Subcutaneous abdominal adipose tissue (tissue), 5 donors: Measurements from ENCODE around the gene PIEZO2.
A peak's percentile ranks its signal among the peaks of the same experiment; 100 is the strongest.

ENCODE experiments used
- H3K27ac ChIP-seq: one replicate; pipeline ENCODE4 v1.7.0; 2013; ENCODE audit warnings: low read depth, mild to moderate bottlenecking, inconsistent platforms, low read length, moderate library complexity
- H3K27me3 ChIP-seq, 5 donors: one replicate each; pipeline ENCODE4 v1.7.0; 2013; ENCODE audit warnings: low read length in 5 of 5, inconsistent platforms in 1 of 5; ENCODE audit not compliant: control insufficient read depth in 5 of 5, insufficient read depth in 4 of 5
- H3K36me3 ChIP-seq, 5 donors: one replicate each; pipeline ENCODE4 v1.7.0; 2013; ENCODE audit warnings: low read length in 5 of 5; ENCODE audit not compliant: control insufficient read depth in 5 of 5, insufficient read depth in 5 of 5
- H3K4me1 ChIP-seq, 5 donors: one replicate each; pipeline ENCODE4 v1.7.0; 2013; ENCODE audit warnings: low read length in 5 of 5, mild to moderate bottlenecking in 3 of 5, moderate library complexity in 1 of 5; ENCODE audit not compliant: control insufficient read depth in 5 of 5, insufficient read depth in 5 of 5
- H3K4me3 ChIP-seq, 5 donors: one replicate each; pipeline ENCODE4 v1.7.0; 2013; ENCODE audit warnings: low read length in 5 of 5, low read depth in 1 of 5
- H3K9ac ChIP-seq, 5 donors: one replicate each; pipeline ENCODE4 v1.7.0; 2013; ENCODE audit warnings: low read length in 5 of 5, mild to moderate bottlenecking in 4 of 5, moderate library complexity in 3 of 5
- H3K9me3 ChIP-seq, 5 donors: one replicate each; pipeline ENCODE4 v1.7.0; 2013; ENCODE audit warnings: low read length in 5 of 5; ENCODE audit not compliant: control insufficient read depth in 5 of 5
- donor health status: healthy.
- donor health status: healthy.
- donor health status: healthy.
- donor health status: healthy.
- donor health status: healthy.

The PIEZO2 gene

GRCh38 chr18:10745971-10746370, 403.4 kb downstream of the PIEZO2 start:
- no peak overlapping the region for H3K27ac ChIP-seq

GRCh38 chr18:10745219-10745618, 404.1 kb downstream of the PIEZO2 start:
- no peaks in the 10 kb centered on the region for H3K36me3 ChIP-seq
- H3K4me3 ChIP-seq = no peak overlapping the region
- H3K27ac ChIP-seq = no peak overlapping the region
- no peaks in the 10 kb centered on the region for H3K9me3 ChIP-seq
- no peak overlapping the region for H3K9ac ChIP-seq
- no peaks in the 10 kb centered on the region for H3K27me3 ChIP-seq
- H3K4me1 ChIP-seq = no peaks in the 10 kb centered on the region

More at GRCh38 chr18:10745971-10746370, 403.4 kb downstream of the PIEZO2 start:
- H3K4me3 ChIP-seq = no peak overlapping the region
- H3K36me3 ChIP-seq = no peaks in the 10 kb centered on the region
- no peaks in the 10 kb centered on the region for H3K27me3 ChIP-seq
- H3K9ac ChIP-seq = no peak overlapping the region
- H3K9me3 ChIP-seq = no peaks in the 10 kb centered on the region
- H3K4me1 ChIP-seq = peaks cover 0 to 6% (median 0%) of the 10 kb centered on the region in 5 donors

GRCh38 chr18:10743766-10744165, 405.6 kb downstream of the PIEZO2 start:
- Histone ChIP-seq H3K27me3 (no peaks in the 10 kb centered on the region), H3K27ac (no peak overlapping the region), H3K4me3 (peak overlapping the region in 1 of 5 donors; percentile 12), H3K36me3 (no peaks in the 10 kb centered on the region), H3K9ac (no peak overlapping the region), H3K4me1 (no peaks in the 10 kb centered on the region), H3K9me3 (no peaks in the 10 kb centered on the region)

- no peak overlapping the region for H3K4me3 ChIP-seq
- H3K4me1 ChIP-seq = no peaks in the 10 kb centered on the region
- H3K36me3 ChIP-seq = no peaks in the 10 kb centered on the region
- H3K27me3 ChIP-seq = no peaks in the 10 kb centered on the region
- H3K9ac ChIP-seq = no peak overlapping the region
- H3K9me3 ChIP-seq = no peaks in the 10 kb centered on the region
- H3K27ac ChIP-seq = no peak overlapping the region
Measured at GRCh38 chr18:10739152-10739551, 410.2 kb downstream of the PIEZO2 start.

- no peak overlapping the region for H3K9ac ChIP-seq
- H3K36me3 ChIP-seq = no peaks in the 10 kb centered on the region
- H3K4me1 ChIP-seq = no peaks in the 10 kb centered on the region
- no peaks in the 10 kb centered on the region for H3K27me3 ChIP-seq
- H3K27ac ChIP-seq = no peak overlapping the region
- no peaks in the 10 kb centered on the region for H3K9me3 ChIP-seq
- H3K4me3 ChIP-seq = no peak overlapping the region
Measured at GRCh38 chr18:10736984-10737383, 412.4 kb downstream of the PIEZO2 start.

GRCh38 chr18:10732990-10733389, 416.4 kb downstream of the PIEZO2 start:
- Histone ChIP-seq H3K4me1 (no peaks in the 10 kb centered on the region), H3K27ac (no peak overlapping the region), H3K9me3 (no peaks in the 10 kb centered on the region), H3K36me3 (no peaks in the 10 kb centered on the region), H3K27me3 (no peaks in the 10 kb centered on the region), H3K4me3 (no peak overlapping the region), H3K9ac (no peak overlapping the region)

- Histone ChIP-seq H3K27ac (no peak overlapping the region), H3K36me3 (no peaks in the 10 kb centered on the region), H3K4me3 (no peak overlapping the region), H3K27me3 (peaks cover 0 to 13% (median 0%) of the 10 kb centered on the region in 5 donors), H3K9me3 (peaks cover 0 to 6% (median 0%) of the 10 kb centered on the region in 5 donors), H3K9ac (no peak overlapping the region), H3K4me1 (no peaks in the 10 kb centered on the region)
Measured at GRCh38 chr18:10727477-10727876, 421.9 kb downstream of the PIEZO2 start.

- Histone ChIP-seq H3K4me3 (no peak overlapping the region), H3K9me3 (peaks cover 0 to 6% (median 0%) of the 10 kb centered on the region in 5 donors), H3K27ac (no peak overlapping the region), H3K4me1 (no peaks in the 10 kb centered on the region), H3K9ac (no peak overlapping the region), H3K27me3 (peaks cover 0 to 13% (median 0%) of the 10 kb centered on the region in 5 donors), H3K36me3 (no peaks in the 10 kb centered on the region)
Measured at GRCh38 chr18:10726198-10727068, 422.9 kb downstream of the PIEZO2 start.

GRCh38 chr18:10724666-10725065, 424.7 kb downstream of the PIEZO2 start:
- Histone ChIP-seq H3K27me3 (peaks cover 0 to 13% (median 0%) of the 10 kb centered on the region in 5 donors), H3K4me3 (no peak overlapping the region)

GRCh38 chr18:10723496-10723895, 425.9 kb downstream of the PIEZO2 start:
- H3K36me3 ChIP-seq = no peaks in the 10 kb centered on the region
- H3K4me1 ChIP-seq = no peaks in the 10 kb centered on the region
- H3K27me3 ChIP-seq = peaks cover 0 to 13% (median 0%) of the 10 kb centered on the region in 5 donors
- peaks cover 0 to 6% (median 0%) of the 10 kb centered on the region in 5 donors for H3K9me3 ChIP-seq
- H3K27ac ChIP-seq = no peak overlapping the region
- H3K4me3 ChIP-seq = no peak overlapping the region
- H3K9ac ChIP-seq = no peak overlapping the region

More at GRCh38 chr18:10724666-10725065, 424.7 kb downstream of the PIEZO2 start:
- H3K9ac ChIP-seq = no peak overlapping the region
- peaks cover 0 to 6% (median 0%) of the 10 kb centered on the region in 5 donors for H3K9me3 ChIP-seq
- no peaks in the 10 kb centered on the region for H3K36me3 ChIP-seq
- H3K27ac ChIP-seq = no peak overlapping the region
- H3K4me1 ChIP-seq = no peaks in the 10 kb centered on the region
